GM12892 (cell line): ENCODE data around the gene JCAD.

Source experiments
- POLR2A ChIP-seq: IDR thresholded peaks from 2 replicates; pipeline ENCODE4 v1.6.1; 2011; ENCODE audit warnings: low read depth, low read length, control low read depth
- POLR2AphosphoS5 ChIP-seq: IDR thresholded peaks from 2 replicates; pipeline ENCODE4 v1.6.1; 2011; ENCODE audit warnings: low read depth, low read length, control low read depth
- TAF1 ChIP-seq: IDR thresholded peaks from 2 replicates; pipeline ENCODE4 v1.6.1; 2011; ENCODE audit warnings: low read depth, mild to moderate bottlenecking, control low read depth, low read length, borderline replicate concordance

DNA sequence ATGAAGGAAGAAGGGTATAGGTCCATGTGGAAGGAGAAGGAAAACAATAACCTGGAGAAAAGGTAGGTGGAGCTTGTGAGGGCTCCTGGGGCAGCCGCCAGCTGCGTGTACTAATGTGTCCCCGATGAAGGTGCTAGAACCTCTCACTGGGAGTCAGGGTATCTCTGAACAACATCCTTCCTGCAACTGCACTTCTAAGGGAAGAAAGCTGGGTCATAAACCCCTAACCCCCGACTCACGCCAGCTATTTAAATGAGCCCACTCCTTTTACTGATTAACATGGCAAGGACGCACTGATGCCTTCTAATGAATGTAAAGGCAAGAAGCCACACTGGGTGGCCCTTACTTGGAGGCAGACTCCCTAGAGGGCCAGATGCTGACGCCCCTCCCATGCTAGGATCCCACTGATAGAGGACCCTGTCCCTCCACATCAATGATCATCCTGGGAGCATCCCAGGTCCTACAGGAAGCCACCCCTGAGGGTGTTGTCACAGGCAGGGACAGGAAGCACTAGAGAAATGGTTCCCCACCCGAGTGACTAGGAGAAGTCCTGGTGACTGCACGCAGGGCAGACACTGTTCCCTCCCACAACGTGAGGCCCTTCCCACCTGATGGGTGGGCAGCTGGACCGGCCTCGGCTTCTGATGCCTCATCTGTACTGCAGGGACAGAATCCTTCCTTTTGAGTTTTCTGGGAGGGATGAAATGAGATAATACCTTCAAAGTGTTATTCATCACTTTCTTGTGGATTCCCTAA is 20.4 kb downstream of the JCAD start:
- TF ChIP-seq POLR2AphosphoS5 (no peak), TAF1 (no peak), POLR2A (no peak)
